Hypothalamus (tissue), 51 donors: Measurements from ENCODE around the gene KBTBD8.

ENCODE experiments used
- DNase-seq, 51 donors: peaks; one replicate each; lab custom pipeline; 2025; lab: John Stamatoyannopoulos, UW

Gene KBTBD8

DNA sequence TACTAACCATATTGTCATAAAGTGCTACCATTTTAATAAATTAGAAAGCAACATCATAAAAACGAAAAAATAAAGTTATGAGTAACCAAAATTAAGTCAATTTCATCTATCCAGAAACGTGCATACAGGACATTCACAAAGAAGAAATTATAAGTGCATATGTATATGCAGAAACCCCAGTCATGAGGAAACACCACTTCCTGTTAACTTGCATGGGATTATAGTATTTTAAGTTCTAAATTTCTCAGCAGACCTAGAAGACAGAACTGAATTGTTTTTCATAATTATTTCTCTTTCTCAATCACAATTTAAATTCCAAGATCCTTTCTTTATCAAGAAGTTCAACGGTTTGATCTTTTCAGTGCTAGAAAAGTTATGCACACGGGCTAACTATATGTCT lies 1.4 kb upstream of the KBTBD8 start:
- no peak for DNase-seq

DNA sequence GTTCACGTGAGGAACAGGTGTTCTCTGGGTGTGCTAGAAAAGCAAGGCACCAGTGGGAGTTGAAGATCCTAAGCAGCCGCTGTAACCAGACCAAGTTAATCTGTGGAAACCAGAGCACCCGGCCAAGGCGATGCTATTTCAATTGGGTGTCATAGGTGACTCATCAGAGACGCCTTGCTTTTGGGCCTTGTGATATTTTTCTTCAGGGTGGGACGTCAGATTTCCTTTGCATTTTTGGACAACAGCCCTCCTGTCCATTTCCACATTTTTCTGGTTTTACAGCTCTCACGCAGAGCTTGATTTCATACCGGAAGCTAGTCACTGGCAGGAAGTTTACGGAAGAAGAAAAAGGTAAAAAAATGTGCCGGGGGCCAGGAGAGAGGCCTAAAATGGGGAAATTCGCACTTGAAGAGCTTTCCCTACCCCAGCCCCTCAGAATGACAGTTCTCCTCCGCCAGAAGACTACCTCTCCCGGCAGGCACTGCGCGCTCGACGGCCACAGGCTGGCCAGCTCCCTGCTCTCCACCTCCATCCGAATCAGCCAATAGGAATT lies 471 bp upstream of the KBTBD8 start:
- DNase-seq = peak in 5 of 51 donors; percentile 9 to 45 (median 14)

DNA sequence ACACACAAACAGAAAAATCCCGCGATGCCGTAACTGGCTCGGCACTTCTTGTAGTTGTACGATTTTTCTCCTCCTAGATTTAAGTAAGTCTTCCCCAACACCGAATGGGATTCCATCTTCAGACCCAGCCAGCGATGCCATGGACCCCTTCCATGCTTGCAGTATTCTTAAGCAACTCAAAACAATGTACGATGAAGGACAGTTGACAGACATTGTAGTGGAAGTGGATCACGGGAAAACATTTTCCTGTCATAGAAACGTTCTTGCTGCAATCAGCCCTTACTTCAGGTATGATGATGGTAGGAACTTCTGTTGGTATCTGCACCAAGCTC lies 763 bp downstream of the KBTBD8 start:
- peak in 3 of 51 donors; percentile 1 to 21 (median 16) for DNase-seq

DNA sequence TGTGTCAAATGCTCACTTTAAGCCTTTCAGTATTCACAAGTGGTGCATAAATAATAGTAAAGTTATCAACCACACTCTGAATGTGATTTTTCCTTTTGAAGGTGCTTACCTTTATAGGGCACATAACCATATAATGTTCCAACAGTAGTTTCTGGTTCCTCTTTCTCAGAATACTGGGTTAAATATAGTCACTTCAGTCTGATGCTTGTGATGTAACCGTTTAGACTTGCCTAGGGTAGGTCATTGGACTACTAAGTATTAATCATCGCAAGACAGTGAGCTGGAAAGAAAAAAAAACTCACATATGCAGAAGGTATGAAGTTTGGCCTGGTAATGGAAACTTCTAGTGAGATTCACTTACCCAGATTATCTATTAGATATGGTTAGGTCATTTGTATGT lies 1.9 kb downstream of the KBTBD8 start:
- DNase-seq = no peak

DNA sequence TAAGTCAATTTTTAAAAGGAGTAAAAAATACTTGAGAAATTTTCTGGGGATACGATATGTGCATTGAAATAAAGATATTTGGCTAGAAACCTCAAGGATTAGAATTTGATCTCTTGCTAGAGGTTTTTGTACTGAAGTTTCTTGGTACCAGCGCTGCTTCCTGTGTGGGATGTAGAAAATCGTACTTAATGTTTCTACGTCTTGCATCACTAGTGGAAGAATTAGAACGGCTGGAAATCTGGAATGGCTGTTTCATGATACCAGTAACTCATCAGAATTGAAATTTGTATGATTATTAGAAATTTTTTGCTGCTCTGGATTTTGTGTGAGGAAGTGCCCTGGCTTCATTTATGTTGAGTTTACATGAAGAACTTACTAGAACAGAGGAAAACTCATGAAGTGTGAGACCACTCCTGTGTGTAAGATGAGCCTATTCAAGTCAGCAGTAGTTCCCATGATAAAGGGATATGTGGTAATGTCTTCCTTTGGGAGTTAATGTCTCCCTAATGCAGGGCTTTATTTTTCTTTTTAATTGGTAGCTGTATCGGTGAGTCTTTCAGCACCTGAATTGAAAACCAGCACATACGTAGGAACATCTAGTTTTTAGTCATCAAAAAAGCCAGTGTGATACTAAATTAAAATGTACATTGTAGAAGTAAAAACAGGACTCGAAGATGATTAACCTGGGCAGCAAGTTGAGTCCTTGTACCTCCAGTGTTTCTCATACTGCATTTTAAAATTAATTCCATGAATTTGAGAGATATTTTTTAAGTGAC lies 3.2 kb downstream of the KBTBD8 start:
- DNase-seq = no peak

DNA sequence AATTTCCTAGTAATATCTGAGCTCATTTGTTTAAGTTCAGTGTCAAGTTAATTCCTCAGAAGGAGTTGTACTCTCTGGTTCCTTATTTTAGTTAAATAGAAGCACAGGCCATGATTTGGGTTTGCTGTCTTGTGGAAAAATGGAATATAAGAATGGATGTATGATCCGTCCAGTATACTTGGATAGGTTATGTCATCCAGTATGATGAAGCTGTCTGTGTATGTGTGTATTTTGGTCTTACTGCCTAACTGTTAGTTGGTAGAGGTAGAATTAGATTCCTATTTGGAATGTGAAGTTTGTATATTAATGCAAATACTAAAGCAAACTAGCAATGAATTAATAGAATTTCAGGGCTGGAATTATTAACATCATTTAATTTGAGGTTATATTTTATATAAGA lies 7.9 kb downstream of the KBTBD8 start:
- DNase-seq = no peak

DNA sequence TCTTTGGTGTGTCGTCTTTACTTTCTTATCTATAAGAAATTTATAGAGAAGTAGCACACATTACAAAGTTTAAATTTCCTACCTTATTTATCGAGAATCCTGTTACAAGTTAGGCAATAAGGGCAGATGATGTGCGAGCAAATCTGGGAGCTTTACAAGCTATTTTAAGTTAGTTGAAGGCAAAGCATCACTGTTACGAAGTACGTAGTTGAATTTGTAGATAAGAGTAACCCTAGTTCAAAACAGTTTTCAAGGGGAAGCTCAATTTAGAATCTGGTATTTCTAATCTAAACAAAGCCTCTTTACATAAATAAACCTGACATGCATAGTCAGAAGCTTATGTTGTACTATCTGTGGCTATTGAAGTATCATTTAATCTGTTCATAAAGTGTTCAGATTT lies 8.4 kb downstream of the KBTBD8 start:
- DNase-seq = no peak

DNA sequence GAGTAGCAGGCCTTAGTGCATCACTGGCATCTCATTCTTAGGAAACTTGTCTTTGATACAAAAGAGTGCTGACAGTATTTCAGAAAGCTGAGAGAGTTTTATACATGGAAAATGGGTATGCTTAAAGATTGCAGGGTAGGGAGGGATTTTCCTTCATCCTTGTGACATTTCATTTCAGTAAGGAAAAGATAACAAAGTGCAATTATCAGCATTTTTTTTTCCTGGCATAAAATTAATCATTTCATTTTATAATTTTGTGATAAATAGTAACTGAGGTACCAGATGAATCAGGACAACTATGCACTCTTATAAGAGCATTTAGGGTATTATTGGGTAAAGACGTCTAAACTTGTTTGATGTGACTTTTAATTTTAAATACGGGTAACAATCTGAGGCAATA lies 10.3 kb downstream of the KBTBD8 start:
- no peak for DNase-seq

DNA sequence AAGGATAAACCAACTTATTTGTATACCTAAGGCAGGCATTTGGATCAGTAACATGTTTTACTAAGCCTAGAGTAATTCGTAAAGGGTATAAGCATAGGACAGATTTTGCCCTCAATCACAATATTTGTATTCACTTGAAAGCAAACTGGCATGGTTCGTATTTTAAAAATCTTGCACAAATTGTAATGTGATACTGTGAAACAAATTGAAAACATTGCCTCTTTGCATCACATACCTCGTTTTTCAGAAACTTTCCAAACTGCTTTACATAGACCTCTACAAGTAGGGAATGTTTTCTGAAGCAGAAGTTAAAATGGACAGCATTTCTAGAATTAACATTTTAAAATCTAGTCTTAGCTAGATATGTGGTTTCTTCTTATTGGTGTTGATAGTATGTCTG lies 11.6 kb downstream of the KBTBD8 start:
- no peak for DNase-seq

DNA sequence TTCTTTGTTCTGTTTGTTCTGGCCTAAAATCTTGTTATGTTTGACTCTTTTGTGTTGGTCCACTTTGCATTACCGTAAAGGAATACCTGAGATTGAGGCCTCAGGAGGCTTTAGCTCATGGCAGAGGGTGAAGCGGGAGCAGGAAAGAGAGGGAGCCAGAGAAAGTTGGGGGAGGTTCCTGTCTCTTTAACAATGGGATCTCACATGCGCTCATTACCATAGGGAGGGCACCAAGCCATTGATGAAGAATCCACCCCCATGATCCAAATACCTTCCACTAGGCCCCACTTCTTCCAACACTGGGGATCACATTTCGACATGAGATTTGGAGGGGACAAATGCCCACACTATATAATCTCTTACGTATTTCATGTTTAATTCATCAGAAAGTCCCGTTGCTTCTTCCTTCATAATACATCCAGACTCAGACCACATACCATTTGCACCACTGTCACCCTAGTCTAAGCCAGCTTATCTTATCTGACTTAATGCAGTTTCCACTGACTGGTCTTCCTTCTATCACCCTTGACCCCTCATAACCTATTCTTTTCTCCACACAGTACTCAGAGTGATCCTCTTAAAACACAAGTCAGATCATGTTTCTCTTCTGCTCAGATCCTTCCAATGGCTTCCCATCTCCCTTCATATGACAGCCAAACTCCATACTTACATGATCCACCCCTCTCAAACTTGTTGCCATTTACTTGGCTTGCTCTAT lies 13.5 kb downstream of the KBTBD8 start:
- DNase-seq = no peak

DNA sequence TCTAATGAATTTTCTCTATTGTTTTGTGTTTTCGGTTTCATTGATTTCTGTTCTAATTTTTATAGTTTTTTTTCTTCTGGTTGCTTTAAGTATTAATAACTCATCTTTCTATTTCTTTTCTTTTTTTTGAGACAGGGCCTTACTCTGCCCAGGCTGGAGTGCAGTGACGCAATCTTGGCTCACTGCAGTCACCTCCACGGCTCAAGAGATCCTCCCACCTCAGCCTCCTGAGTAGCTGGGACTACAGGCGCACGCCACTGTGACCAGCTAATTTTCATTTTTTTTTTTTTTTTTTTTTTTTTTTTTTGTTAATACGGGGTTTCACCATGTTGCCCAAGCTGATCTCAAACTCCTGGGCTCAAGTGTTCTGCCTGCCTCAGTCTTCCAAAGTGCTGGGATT lies 14.5 kb downstream of the KBTBD8 start:
- no peak for DNase-seq

DNA sequence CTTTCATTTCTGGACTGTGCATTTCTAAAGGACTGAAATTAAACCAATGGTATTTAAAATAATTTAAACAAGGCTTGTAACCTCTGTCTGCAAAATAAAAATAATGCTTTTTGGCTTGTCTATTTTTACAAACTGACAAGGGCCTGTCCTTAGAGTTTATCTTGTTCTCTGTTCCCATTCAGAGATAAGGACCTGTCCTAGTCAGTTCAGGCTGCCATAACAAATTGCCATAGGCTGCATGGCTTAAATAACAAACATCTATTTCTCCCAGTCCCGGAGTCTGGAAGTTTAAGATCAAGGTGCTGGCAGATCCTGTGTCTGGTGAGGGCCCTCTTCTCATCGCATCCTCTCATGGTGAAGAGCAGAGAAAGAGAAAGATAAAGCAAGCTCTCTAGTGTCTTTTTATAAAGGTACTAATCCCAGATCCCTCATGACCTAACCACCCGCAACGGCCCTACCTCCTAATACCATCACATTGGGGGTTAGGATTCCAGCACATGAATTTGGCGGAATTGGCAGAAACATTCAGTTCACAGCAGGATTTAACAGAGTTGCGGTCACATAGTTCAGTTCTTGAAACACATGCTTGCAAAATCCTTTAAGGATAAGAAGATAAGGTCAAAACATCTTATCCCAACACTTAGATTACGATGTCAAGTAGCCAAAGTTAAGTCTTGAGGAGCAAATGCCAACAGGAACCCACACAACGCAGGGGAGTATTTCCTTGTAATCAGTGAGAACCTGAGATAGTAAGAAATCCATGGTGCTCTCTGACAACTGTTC lies 17.8 kb downstream of the KBTBD8 start:
- DNase-seq = no peak

DNA sequence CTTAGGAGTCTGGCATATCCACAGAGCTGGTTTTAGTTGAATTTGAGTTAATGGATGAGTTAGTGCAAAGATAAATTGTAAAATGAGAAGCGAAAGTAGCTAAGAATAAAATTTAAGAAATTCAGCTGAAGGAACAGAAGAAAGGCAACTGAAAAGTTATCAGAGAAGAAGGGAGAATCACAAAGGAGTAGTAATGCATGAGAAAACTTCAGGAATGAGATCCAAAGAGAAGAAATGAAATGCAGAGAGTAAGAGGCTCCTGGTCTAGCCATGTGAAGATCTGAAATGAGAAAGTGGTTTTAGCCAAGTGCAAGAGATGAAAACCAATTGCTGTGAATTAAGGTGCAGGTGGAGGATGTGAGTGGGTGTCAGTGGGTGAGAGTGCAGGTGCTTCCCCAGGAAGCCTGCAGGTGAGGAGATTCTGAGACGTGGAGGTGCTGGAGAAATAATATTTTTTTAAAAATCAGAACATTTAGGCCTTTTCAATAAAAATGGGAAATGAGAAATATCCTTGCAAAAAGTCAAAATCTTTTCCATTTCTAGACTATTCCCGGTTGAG lies 18.5 kb downstream of the KBTBD8 start:
- DNase-seq = no peak

DNA sequence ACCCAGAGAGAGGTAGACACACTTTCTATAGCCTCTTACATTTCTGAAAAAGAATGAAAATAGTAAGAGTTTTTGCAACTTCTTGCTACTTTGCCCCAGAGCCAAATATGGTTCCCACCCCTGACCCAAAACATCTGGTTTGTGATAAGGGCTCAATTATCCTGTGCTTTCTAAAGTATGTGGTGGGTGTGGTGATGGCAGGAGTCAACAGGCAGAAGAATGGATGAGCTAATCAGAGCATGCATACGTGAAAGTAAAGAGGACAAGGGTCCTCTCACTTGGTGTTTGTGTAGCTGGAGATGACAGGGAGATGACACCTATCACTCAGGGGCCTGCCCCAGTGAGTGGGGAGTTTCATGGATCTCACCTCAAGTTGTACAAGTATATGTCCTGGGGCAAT lies 19.1 kb downstream of the KBTBD8 start:
- DNase-seq = no peak

DNA sequence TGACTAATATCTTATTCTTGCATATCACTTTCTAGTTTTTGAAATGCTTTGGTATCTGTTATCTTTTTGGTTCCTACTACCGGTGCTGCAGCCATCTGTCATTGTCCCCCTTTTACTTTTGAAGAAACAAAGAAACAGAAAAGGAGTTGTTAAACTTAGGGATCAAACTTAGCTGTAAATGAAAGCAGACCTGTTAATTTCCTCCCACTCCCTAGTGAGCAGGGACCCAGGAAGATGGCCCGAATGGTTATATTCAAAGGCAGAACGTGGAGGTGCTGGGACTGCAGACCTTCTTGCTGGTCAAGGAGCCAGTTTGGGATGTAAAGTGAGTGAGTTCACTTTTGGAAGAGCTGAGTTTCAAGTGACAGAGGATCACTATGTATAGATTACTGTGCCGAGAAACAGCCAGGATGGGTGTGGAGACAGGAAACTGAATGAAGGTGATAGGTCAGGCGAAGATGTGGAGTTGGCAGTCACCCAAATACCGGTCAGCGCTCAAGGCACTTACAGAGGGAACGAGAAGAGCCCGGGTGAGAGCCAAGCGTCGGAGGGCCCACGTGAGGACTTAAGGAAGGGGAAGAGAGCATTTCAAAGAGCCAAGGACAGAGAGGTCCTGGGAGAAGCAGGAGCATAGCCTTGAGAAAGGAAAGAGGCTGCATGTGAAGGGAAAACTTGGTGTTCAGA lies 20.1 kb downstream of the KBTBD8 start:
- DNase-seq = no peak

DNA sequence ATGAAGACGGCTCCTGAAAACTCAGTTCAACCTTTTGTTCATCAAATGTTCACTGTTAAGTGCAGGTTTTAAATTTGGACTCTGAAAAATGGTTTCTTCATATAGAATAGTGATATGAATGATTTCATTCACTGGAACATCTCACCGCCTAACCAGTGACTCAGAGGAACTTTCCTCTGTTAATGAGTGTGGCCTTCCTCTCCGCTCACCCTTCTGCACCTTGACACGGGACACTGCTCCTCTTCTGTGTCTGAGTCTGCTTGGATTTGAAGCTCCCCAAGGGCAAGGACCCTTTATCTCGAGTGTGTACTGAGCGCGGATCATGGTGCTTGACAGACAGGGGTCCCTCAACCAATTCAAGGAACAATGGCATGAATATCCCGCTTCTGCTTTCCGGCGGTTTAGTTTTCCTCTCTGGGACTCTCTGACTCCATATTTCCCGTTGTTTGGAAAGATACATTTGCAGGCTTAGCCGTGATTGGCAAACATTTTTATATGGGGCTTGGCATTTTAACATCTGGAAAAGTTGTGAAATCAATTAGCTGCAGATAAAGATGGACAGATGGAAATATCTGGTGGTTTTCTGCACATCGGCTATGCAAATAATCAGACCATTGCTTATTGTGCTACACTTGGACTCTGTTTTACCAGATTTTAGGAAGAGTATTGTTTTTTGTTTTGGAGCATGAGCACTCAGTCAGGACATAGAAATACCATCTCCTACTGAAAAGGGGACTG lies 20.9 kb downstream of the KBTBD8 start:
- no peak for DNase-seq

DNA sequence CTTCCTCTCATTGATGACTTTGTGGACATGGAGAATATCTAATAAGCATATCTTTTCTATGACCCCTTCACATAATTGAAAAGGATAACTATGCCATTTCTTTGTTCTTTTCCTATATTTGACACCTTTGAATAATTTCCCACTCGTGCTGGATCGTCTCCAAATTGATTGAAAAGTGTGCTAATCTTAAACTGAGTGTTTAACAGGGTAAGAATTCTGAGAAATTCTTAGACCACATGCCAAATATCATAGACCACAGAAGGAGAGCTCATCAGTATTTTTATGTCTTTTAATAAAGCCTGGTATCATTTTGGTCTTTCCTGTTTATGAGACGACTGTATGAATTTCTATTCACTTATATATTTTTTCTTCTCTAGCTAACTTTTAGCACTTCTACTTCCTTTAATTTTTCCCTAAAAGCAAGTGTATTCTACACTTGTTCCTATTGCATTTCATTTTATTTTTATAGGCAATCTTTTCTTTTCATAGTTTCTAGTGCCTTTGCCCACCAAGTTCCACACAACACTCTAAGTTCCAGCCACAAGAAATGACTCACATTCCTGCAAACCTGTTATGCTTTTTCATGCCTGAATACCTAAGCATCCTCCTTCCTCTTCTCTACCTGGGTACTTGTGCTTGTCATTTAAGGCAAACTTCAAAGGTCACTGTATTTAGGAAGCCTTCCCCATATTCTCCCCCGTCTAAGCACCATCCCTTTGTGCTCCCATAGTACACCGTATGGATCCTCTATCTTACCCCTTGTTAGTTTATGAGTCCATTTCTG lies 30.1 kb downstream of the KBTBD8 start:
- no peak for DNase-seq

DNA sequence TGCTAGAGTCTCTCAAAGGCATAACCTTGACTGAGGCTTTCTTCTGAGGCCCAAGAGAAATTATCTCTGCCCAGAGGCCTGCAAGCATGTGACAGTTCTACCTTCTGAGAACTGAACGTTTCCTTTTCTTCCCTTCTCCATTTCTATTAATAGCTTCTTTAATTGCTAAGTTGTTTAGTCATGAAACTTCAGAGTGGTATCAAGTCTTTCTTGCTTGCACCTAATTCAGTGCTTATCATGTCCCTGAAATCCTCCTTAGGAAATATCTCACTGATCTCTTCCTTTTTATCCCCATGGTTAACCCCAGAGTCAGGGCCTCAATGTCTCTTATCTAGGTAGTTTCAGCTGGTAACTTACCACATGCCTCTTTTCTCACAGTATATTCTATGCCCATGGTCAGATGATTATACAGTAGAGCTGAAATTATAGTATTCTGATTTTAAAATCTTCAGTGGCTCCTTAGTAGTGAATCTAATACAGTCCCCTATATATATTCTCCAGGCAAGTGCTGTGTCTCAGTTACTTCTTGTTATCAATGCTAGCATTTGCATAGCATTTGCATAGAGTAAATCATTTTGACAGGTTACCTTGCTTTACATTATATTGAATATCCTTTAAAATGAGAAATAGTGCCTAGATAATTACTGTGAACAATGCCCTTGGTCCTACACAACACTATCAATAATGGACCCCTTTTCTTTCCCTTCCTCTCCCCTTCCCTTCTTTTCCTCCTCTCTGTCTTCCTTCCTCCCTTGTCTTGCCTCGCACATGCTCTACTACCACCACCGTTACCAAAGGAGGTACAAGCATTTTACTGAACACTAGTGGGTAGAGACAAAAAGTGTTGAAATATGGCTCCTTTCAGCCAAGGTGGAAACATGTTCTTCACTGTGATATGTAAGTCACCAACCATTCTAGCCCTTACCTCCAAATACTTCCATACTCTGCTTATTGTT lies 33.0 kb downstream of the KBTBD8 start:
- DNase-seq = no peak
